HG02970 (cell line): ENCODE results near the gene ZNF93.
"Not testable (repeated sequence)": the region's sequence is repeated elsewhere in the genome, so short reads cannot be mapped to it uniquely, and the experiment has no call there.

Source experiments
- ATAC-seq: cut with Tn5 transposase; IDR thresholded peaks from one replicate; pipeline ENCODE4 v1.9.1; 2021; ENCODE audit warnings: mild to moderate bottlenecking, moderate library complexity, moderate number of reproducible peaks; ENCODE audit not compliant: unreplicated experiment, low FRiP score

Gene ZNF93

GRCh38 chr19:19933432-19934314, 32.9 kb downstream of the ZNF93 start:
- ATAC-seq = not testable (repeated sequence)

DNA sequence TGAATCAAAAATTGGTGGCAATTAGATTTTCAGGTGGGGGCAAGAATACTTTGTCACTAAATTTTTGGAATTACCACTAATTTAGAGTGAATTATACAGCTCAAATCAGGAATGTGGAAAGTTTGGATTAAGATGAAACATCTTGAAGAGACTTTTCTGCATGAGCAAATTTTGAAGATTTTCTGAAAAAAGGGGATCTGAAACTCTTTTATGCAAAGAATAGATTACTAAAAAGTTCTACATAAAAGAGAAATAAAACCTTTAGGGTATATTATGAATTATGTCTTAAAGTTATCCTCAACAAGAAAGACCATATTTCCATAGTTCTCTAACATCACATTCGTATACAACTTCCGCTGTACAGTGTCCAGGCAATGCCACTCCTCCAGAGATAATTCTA, 36.7 kb downstream of the ZNF93 start:
- ATAC-seq = no peak

GRCh38 chr19:19938449-19938848, 37.7 kb downstream of the ZNF93 start:
- ATAC-seq = no peak

DNA sequence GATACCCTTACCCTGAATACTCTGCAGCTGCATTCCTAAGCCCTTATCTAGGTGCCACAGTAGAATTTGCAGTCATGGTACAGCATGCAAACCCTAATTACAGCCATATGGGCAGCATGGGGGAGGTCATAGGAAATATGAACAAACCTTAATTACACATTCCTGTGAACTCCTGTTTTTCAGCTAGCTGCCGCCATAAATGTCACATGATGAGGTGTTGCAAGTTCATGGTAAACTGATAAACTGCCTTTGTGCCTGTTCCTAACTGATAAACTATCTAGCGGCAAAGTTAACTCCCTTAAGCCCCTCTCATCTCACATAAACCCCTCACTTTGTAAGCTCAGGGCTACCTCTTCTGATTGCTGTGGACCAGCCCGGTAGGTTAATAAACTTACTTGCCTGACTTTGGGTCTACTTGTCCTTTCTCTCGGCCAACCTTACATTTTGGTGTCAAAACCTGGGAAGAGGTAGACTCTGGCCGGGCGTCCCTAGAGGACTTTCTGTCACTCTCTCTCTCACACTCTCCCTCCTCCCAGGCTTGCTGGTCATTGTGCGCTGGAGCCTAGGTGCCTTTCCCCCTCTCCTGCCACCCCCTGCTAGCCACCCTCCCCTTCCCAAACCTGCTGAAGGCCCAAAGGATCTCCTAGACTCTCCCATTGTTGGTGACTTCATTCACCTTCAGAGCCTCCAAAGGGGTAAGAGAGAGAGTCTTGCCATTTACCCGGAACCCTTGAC, 43.3 kb downstream of the ZNF93 start:
- no peak for ATAC-seq

DNA sequence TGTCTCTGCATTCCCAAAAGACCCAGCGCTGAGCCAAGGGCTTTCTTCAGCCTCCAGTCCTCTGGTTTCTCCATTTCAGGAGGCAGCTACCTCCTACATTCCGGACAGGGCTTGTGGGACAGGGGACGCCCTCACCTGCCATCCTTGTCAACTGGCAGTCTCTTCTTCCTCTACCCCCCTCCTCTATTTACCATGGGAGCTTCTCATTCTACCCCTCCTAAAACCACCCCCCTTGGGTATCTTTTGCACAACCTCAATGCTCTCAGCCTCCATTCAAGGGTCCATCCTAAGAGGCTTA, 43.8 kb downstream of the ZNF93 start:
- ATAC-seq = no peak

GRCh38 chr19:19946226-19946625, 45.5 kb downstream of the ZNF93 start:
- ATAC-seq = no peak

- ATAC-seq = no peak
Measured at GRCh38 chr19:19948800-19949199, 48.1 kb downstream of the ZNF93 start.

DNA sequence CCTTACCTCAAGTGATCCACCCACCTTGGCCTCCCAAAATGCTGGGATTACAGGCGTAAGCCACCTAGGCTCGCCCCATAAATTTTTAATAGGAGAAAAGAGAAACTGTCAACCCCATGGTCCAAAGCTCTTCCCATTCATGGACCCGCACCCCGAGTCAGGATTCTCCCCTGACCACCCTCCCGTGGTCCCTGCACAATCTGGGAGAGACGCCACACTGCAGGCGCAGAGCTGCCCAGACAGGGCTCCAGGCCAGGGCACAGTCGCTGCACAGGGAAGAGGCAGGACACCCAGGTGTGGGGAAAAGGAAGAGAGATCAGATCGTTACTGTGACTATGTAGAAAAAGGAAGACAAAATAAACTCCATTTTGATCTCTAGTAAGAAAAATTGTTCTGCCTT, 54.5 kb downstream of the ZNF93 start:
- ATAC-seq = no peak

GRCh38 chr19:19956434-19957075, 55.8 kb downstream of the ZNF93 start:
- ATAC-seq = no peak

GRCh38 chr19:19957766-19958165, 57.0 kb downstream of the ZNF93 start:
- not testable (repeated sequence) for ATAC-seq

DNA sequence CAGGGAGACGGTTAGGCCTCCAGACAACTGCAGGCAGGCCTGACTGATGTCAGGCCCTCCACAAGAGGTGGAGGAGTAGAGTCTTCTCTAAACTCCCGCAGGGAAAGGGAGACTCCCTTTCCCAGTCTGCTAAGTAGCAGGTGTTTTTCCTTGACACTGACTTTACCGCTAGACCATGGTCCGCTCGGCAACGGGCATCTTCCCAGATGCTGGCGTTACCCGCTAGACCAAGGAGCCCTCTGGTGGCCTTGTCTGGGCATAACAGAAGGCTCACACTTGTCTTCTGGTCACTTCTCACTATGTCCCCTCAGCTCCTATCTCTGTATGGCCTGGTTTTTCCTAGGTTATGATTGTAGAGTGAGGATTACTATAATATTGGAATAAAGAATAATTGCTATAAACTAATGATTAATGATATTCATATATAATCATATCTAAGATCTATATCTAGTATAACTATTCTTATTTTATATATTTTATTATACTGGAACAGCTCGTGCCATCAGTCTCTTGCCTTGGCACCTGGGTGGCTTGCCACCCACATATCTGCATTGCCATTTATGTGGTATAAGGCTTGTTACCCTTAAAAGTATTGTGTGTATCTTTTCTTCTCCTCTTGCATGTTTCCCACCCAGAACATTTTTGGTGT, 58.5 kb downstream of the ZNF93 start:
- not testable (repeated sequence) for ATAC-seq

- ATAC-seq = no peak
Measured at GRCh38 chr19:19964416-19964815, 63.7 kb downstream of the ZNF93 start.

DNA sequence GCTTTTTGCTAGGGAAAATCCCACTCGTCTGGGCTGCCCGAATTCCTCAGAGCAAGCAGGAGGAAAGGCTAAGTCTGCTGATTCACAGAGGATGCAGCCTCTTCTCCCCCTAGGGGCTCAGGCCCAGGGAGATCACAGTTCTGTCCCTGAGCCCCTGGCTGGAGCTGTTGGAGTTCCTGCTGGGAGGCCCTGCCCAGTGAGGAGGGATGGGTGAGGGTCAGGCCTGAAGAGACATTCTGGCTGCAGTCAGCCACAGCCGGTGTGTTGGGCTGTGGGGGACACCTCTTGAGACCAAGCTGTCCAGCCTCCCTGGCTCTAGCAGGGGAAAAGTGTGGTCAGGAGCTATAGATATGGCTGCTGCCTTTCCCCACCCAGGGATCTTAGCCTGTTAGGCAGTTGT, 65.4 kb downstream of the ZNF93 start:
- ATAC-seq = not testable (repeated sequence)

DNA sequence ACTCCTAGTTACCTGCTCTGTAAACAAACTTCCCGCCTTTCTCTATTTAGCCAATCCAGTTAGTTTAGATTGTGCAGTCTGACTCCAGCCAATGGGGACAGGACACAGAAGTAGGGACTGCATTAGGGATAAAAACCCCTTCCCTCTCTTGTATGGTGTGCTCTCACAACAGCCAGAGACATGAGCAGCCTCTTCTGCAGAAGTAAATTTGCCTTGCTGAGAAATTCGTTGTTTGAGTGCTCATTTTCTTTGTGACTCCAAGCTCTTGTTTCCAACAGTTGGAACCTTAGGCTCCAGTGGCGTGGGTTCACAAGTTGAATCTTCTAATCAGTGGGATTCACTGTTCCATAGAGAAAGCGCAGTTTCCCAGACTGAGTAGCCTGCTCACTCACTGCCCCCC, 66.1 kb downstream of the ZNF93 start:
- no peak for ATAC-seq
